ENCODE data around the gene TXNDC8.

DNA sequence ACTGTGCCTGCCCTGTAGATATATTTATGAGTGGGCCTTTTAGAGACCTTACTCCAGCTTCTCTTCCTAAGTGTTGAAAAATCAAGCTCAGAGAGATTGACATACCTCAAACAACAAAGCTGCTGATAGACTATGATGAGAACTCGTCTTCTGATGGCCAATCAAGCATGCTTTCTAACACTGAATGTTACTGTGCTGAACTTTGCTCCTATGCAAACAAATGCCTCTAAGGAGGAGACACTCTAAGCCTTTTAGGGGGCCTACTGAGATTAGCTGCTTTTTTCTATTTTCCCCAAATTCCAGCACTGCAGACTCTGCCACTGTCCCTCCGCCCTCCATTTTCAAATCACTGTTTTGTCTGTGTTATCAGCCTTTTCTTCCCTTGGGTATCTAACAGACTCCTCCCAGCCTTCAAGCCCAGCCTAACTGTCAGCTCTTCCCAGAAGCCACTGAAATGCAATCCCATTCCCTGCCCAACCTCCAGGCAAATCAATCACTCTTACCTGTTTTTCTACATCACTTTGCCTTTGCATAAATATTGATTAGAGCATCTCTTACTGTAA lies 39.5 kb downstream of the TXNDC8 start:
- TF ChIP-seq POLR2A (IDR thresholded peaks at IDR 0.05), result no peak
- TF ChIP-seq, protein P1, sequence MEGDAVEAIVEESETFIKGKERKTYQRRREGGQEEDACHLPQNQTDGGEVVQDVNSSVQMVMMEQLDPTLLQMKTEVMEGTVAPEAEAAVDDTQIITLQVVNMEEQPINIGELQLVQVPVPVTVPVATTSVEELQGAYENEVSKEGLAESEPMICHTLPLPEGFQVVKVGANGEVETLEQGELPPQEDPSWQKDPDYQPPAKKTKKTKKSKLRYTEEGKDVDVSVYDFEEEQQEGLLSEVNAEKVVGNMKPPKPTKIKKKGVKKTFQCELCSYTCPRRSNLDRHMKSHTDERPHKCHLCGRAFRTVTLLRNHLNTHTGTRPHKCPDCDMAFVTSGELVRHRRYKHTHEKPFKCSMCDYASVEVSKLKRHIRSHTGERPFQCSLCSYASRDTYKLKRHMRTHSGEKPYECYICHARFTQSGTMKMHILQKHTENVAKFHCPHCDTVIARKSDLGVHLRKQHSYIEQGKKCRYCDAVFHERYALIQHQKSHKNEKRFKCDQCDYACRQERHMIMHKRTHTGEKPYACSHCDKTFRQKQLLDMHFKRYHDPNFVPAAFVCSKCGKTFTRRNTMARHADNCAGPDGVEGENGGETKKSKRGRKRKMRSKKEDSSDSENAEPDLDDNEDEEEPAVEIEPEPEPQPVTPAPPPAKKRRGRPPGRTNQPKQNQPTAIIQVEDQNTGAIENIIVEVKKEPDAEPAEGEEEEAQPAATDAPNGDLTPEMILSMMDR (IDR thresholded peaks at IDR 0.05), result no peak

Measured in thyroid gland (tissue), 4 donors.